IMR-90 (cell line): ENCODE measurements around the gene RPP25. TPM values are rescaled to one million over a fixed set of nuclear protein-coding genes. Genes with fewer than 3 reads are reported as not detected.

ENCODE experiments used
- ATAC-seq: fragments of 200-7000 bp; cut with Tn5 transposase; 2 replicates; pipeline ENCODE4 v1.9.1; 2020; ENCODE audit warnings: low read depth, mild to moderate bottlenecking, moderate library complexity
- BruUV-seq: library from RNA; stranded (reverse); fragments of 400-500 nt; replicated peaks from 2 replicates; lab custom pipeline; 2021; lab: Mats Ljungman, UMichigan
- CTCF ChIA-PET: fragments of 300-600 bp; formaldehyde crosslinking; extraction: SDS; loops from one replicate; lab custom pipeline; 2021; ENCODE audit warnings: antibody characterized with exemption; lab: Yijun Ruan, JAX
- POLR2A ChIA-PET: fragments of 300-600 bp; sonication (Branson Sonifier 250); formaldehyde crosslinking; loops from one replicate; lab custom pipeline; 2022; ENCODE audit warnings: antibody characterized with exemption; ENCODE audit not compliant: unreplicated experiment; lab: Charles Lee
- DNase-seq: peaks from one replicate; pipeline ENCODE4 v3.0.0; 2013
- H2AFZ ChIP-seq: replicated peaks from 2 replicates; pipeline ENCODE3; 2013; ENCODE audit warnings: low read length, mild to moderate bottlenecking; ENCODE audit not compliant: poor library complexity
- H2AK5ac ChIP-seq: 2 replicates; pipeline ENCODE4 v1.6.1; 2013; ENCODE audit warnings: low read depth, low read length, inconsistent platforms
- H2AK9ac ChIP-seq: replicated peaks from 2 replicates; pipeline ENCODE3; 2013; ENCODE audit warnings: mild to moderate bottlenecking, low read depth, low read length, moderate library complexity; ENCODE audit not compliant: poor library complexity
- H2BK120ac ChIP-seq: 2 replicates; pipeline ENCODE4 v1.6.1; 2013; ENCODE audit warnings: low read depth, low read length, inconsistent platforms
- H2BK15ac ChIP-seq: 3 replicates; pipeline ENCODE4 v1.6.1; 2013; ENCODE audit warnings: low read depth, low read length, inconsistent platforms
- H2BK20ac ChIP-seq: 2 replicates; pipeline ENCODE4 v1.6.1; 2013; ENCODE audit warnings: low read depth, mild to moderate bottlenecking, inconsistent platforms, low read length, moderate library complexity
- H2BK5ac ChIP-seq: 2 replicates; pipeline ENCODE4 v1.6.1; 2013; ENCODE audit warnings: mild to moderate bottlenecking, low read depth, low read length, inconsistent platforms; ENCODE audit not compliant: poor library complexity, severe bottlenecking
- H3K14ac ChIP-seq: replicated peaks from 2 replicates; pipeline ENCODE4 v1.6.1; 2013; ENCODE audit warnings: low read depth, low read length, inconsistent platforms
- H3K18ac ChIP-seq: 2 replicates; pipeline ENCODE4 v1.6.1; 2013; ENCODE audit warnings: low read depth, low read length, control low read depth
- H3K23ac ChIP-seq: 2 replicates; pipeline ENCODE4 v1.6.1; 2013; ENCODE audit warnings: low read depth, low read length, inconsistent platforms
- H3K27ac ChIP-seq: 2 replicates; pipeline ENCODE4 v1.5.1; 2013; ENCODE audit warnings: mild to moderate bottlenecking, control low read depth, low read length; ENCODE audit not compliant: insufficient read depth
- H3K27me3 ChIP-seq: 2 replicates; pipeline ENCODE4 v1.6.1; 2013; ENCODE audit warnings: low read length; ENCODE audit not compliant: control insufficient read depth, insufficient read depth
- H3K36me3 ChIP-seq: 2 replicates; pipeline ENCODE4 v1.6.1; 2013; ENCODE audit warnings: low read length, mixed read lengths; ENCODE audit not compliant: control insufficient read depth, insufficient read depth
- H3K4ac ChIP-seq: 2 replicates; pipeline ENCODE4 v1.6.1; 2013; ENCODE audit warnings: low read depth, low read length, inconsistent platforms
- H3K4me1 ChIP-seq: 2 replicates; pipeline ENCODE4 v1.6.1; 2013; ENCODE audit warnings: low read length, mixed read lengths; ENCODE audit not compliant: control insufficient read depth, insufficient read depth
- H3K4me2 ChIP-seq: 2 replicates; pipeline ENCODE4 v1.6.1; 2013; ENCODE audit warnings: low read depth, mild to moderate bottlenecking, control low read depth, low read length, moderate library complexity
- H3K4me3 ChIP-seq: 2 replicates; pipeline ENCODE4 v1.5.1; 2013; ENCODE audit warnings: low read depth, mild to moderate bottlenecking, control low read depth, low read length, moderate library complexity; ENCODE audit not compliant: insufficient read depth
- H3K56ac ChIP-seq: 2 replicates; pipeline ENCODE4 v1.6.1; 2013; ENCODE audit warnings: low read length, inconsistent platforms; ENCODE audit not compliant: insufficient read depth; ENCODE audit errors: extremely low read depth
- H3K79me1 ChIP-seq, 2 experiments: 2 replicates each; pipeline ENCODE4 v1.6.1; 2013; ENCODE audit warnings: low read length in 2 of 2, inconsistent platforms in 1 of 2, low read depth in 1 of 2
- H3K9ac ChIP-seq: 2 replicates; pipeline ENCODE4 v1.6.1; 2013; ENCODE audit warnings: low read depth, low read length, control low read depth
- H3K9me1 ChIP-seq: 2 replicates; pipeline ENCODE4 v1.6.1; 2013; ENCODE audit warnings: low read length, inconsistent platforms; ENCODE audit not compliant: insufficient read depth
- H3K9me3 ChIP-seq: 2 replicates; pipeline ENCODE4 v1.6.1; 2013; ENCODE audit warnings: low read length; ENCODE audit not compliant: control insufficient read depth, insufficient read depth
- H4K20me1 ChIP-seq: 2 replicates; pipeline ENCODE4 v1.6.1; 2013; ENCODE audit warnings: low read length, inconsistent platforms; ENCODE audit not compliant: insufficient read depth
- H4K5ac ChIP-seq: 2 replicates; pipeline ENCODE4 v1.6.1; 2013; ENCODE audit warnings: mild to moderate bottlenecking, low read depth, low read length, control low read depth
- H4K8ac ChIP-seq, 2 experiments: 2 replicates each; pipeline ENCODE4 v1.6.1; 2013; ENCODE audit warnings: low read depth in 2 of 2, low read length in 2 of 2, control low read depth in 1 of 2, inconsistent platforms in 1 of 2
- H4K91ac ChIP-seq: 2 replicates; pipeline ENCODE4 v1.6.1; 2013; ENCODE audit warnings: low read depth, low read length, inconsistent platforms; ENCODE audit not compliant: insufficient read depth
- BHLHE40 ChIP-seq: fragments of 150-350 bp; IDR thresholded peaks from 2 replicates; pipeline ENCODE4 v1.6.1; 2016; ENCODE audit warnings: mild to moderate bottlenecking, low read depth, low read length
- CEBPB ChIP-seq: IDR thresholded peaks from 2 replicates; pipeline ENCODE4 v1.6.1; 2012; ENCODE audit warnings: low read depth, low read length, improper control_type of control experiment
- CHD1 ChIP-seq: IDR thresholded peaks from 2 replicates; pipeline ENCODE4 v1.6.1; 2012; ENCODE audit warnings: low read depth, low read length, improper control_type of control experiment
- CTCF ChIP-seq: conservative IDR thresholded peaks from 2 replicates; pipeline ENCODE4 v1.5.1; 2012; ENCODE audit warnings: mild to moderate bottlenecking, low read depth, low read length, improper control_type of control experiment
- ELK1 ChIP-seq: fragments of 150-350 bp; IDR thresholded peaks from 2 replicates; pipeline ENCODE4 v1.6.1; 2016; ENCODE audit warnings: low read depth, mild to moderate bottlenecking, low read length, moderate library complexity, borderline replicate concordance
- FOS ChIP-seq: fragments of 150-350 bp; IDR thresholded peaks from 2 replicates; pipeline ENCODE4 v1.6.1; 2016; ENCODE audit warnings: low read depth, low read length
- MAFK ChIP-seq: IDR thresholded peaks from 2 replicates; pipeline ENCODE4 v1.6.1; 2012; ENCODE audit warnings: low read depth, low read length, improper control_type of control experiment
- MAZ ChIP-seq: IDR thresholded peaks from 2 replicates; pipeline ENCODE4 v1.6.1; 2012; ENCODE audit warnings: low read depth, mild to moderate bottlenecking, low read length, improper control_type of control experiment, moderate library complexity, borderline replicate concordance
- MXI1 ChIP-seq: IDR thresholded peaks from 2 replicates; pipeline ENCODE4 v1.6.1; 2012; ENCODE audit warnings: low read depth, mild to moderate bottlenecking, low read length, moderate library complexity, borderline replicate concordance
- NFE2L2 ChIP-seq: fragments of 150-350 bp; IDR thresholded peaks from 2 replicates; pipeline ENCODE4 v1.6.1; 2016; ENCODE audit warnings: low read depth, mild to moderate bottlenecking, low read length
- POLR2A ChIP-seq: IDR thresholded peaks from 2 replicates; pipeline ENCODE4 v1.6.1; 2012; ENCODE audit warnings: mild to moderate bottlenecking, low read depth, low read length
- RAD21 ChIP-seq: IDR thresholded peaks from 2 replicates; pipeline ENCODE4 v1.6.1; 2012; ENCODE audit warnings: low read length, improper control_type of control experiment
- RCOR1 ChIP-seq: IDR thresholded peaks from 2 replicates; pipeline ENCODE4 v1.6.1; 2012; ENCODE audit warnings: mild to moderate bottlenecking, low read length, improper control_type of control experiment; ENCODE audit not compliant: insufficient replicate concordance
- RFX5 ChIP-seq: IDR thresholded peaks from 2 replicates; pipeline ENCODE4 v1.8.0; 2012; ENCODE audit warnings: low read depth, mild to moderate bottlenecking, low read length, moderate library complexity
- SMC3 ChIP-seq: fragments of 150-350 bp; IDR thresholded peaks from 2 replicates; pipeline ENCODE4 v1.6.1; 2016; ENCODE audit warnings: low read depth, mild to moderate bottlenecking, antibody characterized with exemption, low read length, moderate library complexity
- USF2 ChIP-seq: fragments of 150-350 bp; IDR thresholded peaks from 2 replicates; pipeline ENCODE4 v1.6.1; 2017; ENCODE audit warnings: mild to moderate bottlenecking, antibody characterized with exemption, low read length, low read depth
- WGBS, 2 experiments: methylation state at CpG; one replicate each; pipeline versions ENCODE4 v1.1.5 to v1.1.7; 2013; ENCODE audit warnings: missing lambda C conversion rate in 2 of 2; ENCODE audit not compliant: insufficient read length in 1 of 2; ENCODE audit errors: extremely low coverage in 2 of 2; 5-methylcytosine and 5-hydroxymethylcytosine counted together
- dilution Hi-C: fragments of 300-500 bp; cut with HindIII; formaldehyde crosslinking; loops from one replicate; pipeline ENCODE4 v1.14.3; 2018; ENCODE audit warnings: low sequenced_read_pairs; ENCODE audit not compliant: unreplicated experiment
- in situ Hi-C: fragments of 300-500 bp; cut with MboI; formaldehyde crosslinking; loops from 3 replicates; pipeline ENCODE4 v1.14.3; 2019; ENCODE audit warnings: low sequenced_read_pairs, inconsistent platforms, mixed read lengths
- intact Hi-C: fragments of 100-400 bp; cut with micrococcal nuclease; formaldehyde crosslinking; loops from 2 replicates; pipeline ENCODE4 v1.10.0; 2022
- polyA plus RNA-seq, 3 experiments: library from polyadenylated mRNA; depleted of rRNA; stranded (reverse); fragments of >200 nt; gene quantifications; 2 replicates each; pipeline ENCODE4 v1.2.3, GENCODE V29; 2012; ENCODE audit warnings: low replicate concordance in 1 of 3
- total RNA-seq: library from RNA; depleted of rRNA; stranded (reverse); fragments of >200 nt; gene quantifications from 2 replicates; pipeline ENCODE4 v1.2.3, GENCODE V29; 2012

RPP25 gene
- total and polyA plus RNA-seq, 2 of the 4 experiments (the other 2 are of a cell fraction), result 0.18 to 0.38 TPM

- TF ChIP-seq CEBPB, result no peak
- TF ChIP-seq SMC3, result no peak
- no peak for TF ChIP-seq RFX5
- TF ChIP-seq MXI1, result no peak
- TF ChIP-seq USF2, result no peak
- no peak for TF ChIP-seq CHD1
- no peak for TF ChIP-seq ELK1
- TF ChIP-seq MAZ, result no peak
- no peak for TF ChIP-seq RCOR1
- no peak for TF ChIP-seq FOS
- no peak for TF ChIP-seq NFE2L2
- TF ChIP-seq POLR2A, result no peak
- TF ChIP-seq MAFK, result no peak
- no peak for TF ChIP-seq RAD21
- TF ChIP-seq CTCF, result no peak
- TF ChIP-seq BHLHE40, result no peak
- no peak overlapping the region for H4K91ac ChIP-seq
- no peak overlapping the region for H3K4me2 ChIP-seq
- no peak for ATAC-seq
- POLR2A ChIA-PET, result no interaction called here
- intact Hi-C loops, result loop anchor here (5.0 kb wide), 1 partner anchor 66 kb away; the partner anchor contains the start of gene ULK3
- no peak overlapping the region for H3K23ac ChIP-seq
- no peak overlapping the region for H2AK5ac ChIP-seq
- H3K79me1 ChIP-seq, result peaks cover 16 to 36% of the 10 kb centered on the region in 2 experiments
- no peak overlapping the region for H3K27ac ChIP-seq
- H2BK120ac ChIP-seq, result no peak overlapping the region
- H3K4ac ChIP-seq, result no peak overlapping the region
- H3K4me1 ChIP-seq, result peaks cover 13% of the 10 kb centered on the region
- H3K18ac ChIP-seq, result no peak overlapping the region
- no peak overlapping the region for H2BK15ac ChIP-seq
- no peak overlapping the region for H2BK5ac ChIP-seq
- no peak overlapping the region for H3K9ac ChIP-seq
- no peak for DNase-seq
- H2BK20ac ChIP-seq, result no peak overlapping the region
- CTCF ChIA-PET, result no interaction called here
- WGBS, 2 experiments, result 100% methylated on average over 3 of the region's 4 CpGs; no CpG with 5 or more reads in 1 of the 2 experiments
- H3K27me3 ChIP-seq, result no peaks in the 10 kb centered on the region
- in situ Hi-C loops, result no loop called here
- no TSS peak for BruUV-seq
- dilution Hi-C loops, result no loop called here
- H2AFZ ChIP-seq, result no peak overlapping the region
- no peak overlapping the region for H2AK9ac ChIP-seq
- H4K5ac ChIP-seq, result no peak overlapping the region
- H3K9me1 ChIP-seq, result peaks cover 4% of the 10 kb centered on the region
- H3K14ac ChIP-seq, result no peak overlapping the region
- peaks cover 15% of the 10 kb centered on the region for H3K36me3 ChIP-seq
- no peak overlapping the region for H3K56ac ChIP-seq
- no peak overlapping the region for H4K8ac ChIP-seq
- H3K4me3 ChIP-seq, result no peak overlapping the region
- H3K9me3 ChIP-seq, result no peaks in the 10 kb centered on the region
- H4K20me1 ChIP-seq, result peaks cover 10% of the 10 kb centered on the region
Observed at GRCh38 chr15:74908635-74909034, 47.9 kb downstream of the RPP25 start.
